Measurements from ENCODE around the gene THAP3.

The THAP3 gene

DNA sequence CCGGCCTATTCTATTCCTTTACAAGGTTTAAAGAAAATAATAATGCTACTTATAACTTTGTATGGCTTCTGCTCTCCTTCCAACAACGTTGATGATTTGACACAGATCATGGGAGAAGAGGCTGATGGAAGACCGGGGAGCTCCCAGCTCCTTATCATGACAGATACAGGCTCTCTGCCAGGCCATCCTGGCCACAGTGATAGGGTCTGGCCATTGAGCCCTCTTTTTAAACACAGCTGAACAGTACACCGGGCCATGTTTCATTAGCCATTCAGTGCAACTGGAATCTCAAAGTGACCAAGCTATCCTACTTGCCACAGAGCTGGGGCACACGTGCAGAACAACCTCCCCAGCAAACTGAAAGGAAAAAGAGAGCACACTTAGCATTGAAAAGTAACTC is 42.0 kb downstream of the THAP3 start:
- no peak for DNase-seq (ENCODE audit: low read depth in 1 of 2, low spot score in 1 of 2)

GRCh38 chr1:6667139-6667538 is 42.5 kb downstream of the THAP3 start:
- no peak for DNase-seq (ENCODE audit: low read depth in 1 of 2, low spot score in 1 of 2)

DNA sequence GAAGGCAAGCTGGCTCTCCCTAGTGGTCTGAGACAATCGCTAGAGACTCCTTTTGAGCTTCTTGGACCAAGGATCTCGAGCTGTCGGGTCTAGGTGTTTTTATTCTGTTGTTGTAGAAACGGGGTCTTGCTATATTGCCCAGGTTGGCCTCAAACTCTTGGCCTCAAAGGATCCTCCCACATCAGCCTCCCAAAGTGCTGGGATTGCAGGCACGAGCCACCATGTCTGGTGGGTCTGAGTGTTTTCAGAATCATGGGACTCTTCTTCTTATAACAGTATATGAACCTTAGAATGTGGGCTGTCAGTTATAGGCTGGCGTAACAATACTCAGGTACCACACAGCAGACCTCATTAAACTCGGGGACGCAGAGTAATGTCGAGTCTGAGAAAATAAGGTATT is 43.8 kb downstream of the THAP3 start:
- DNase-seq (ENCODE audit: low read depth in 1 of 2, low spot score in 1 of 2) = no peak

- DNase-seq (ENCODE audit: low read depth in 1 of 2, low spot score in 1 of 2) = no peak
Observed at GRCh38 chr1:6672558-6672957, 47.9 kb downstream of the THAP3 start.

GRCh38 chr1:6673816-6674398 is 49.2 kb downstream of the THAP3 start:
- no peak for DNase-seq (ENCODE audit: low read depth in 1 of 2, low spot score in 1 of 2)

DNA sequence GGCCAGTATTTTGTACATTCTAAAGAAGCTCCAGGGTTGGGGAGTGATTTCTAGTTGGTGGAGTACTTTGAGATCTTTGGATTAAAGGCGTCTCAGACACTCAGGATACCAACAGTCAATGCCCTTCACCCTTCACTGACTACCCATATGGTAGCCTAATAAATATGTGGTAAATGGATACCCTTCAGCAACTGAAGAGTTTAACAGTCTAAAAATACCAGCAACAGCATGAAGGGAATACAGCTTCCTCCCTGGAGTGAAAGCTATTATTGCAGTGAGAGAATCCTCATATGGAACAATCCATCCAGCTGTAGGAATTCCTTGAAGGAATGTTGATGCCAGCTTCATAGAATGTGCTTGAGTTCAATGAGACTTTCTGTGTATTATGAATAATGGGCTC is 50.1 kb downstream of the THAP3 start:
- no peak for DNase-seq (ENCODE audit: low read depth in 1 of 2, low spot score in 1 of 2)

- no peak for DNase-seq (ENCODE audit: low read depth in 1 of 2, low spot score in 1 of 2)
Observed at GRCh38 chr1:6675941-6676340, 51.3 kb downstream of the THAP3 start.
